ENCODE measurements around the gene CLCA4. TPM values are rescaled to one million over a fixed set of nuclear protein-coding genes. Genes with fewer than 3 reads are reported as not detected.

CLCA4 gene
- total and polyA plus RNA-seq, 9 of the 15 experiments (the other 6 are each of a cell fraction or from before 2014, with no cell fraction given), result not detected

DNA sequence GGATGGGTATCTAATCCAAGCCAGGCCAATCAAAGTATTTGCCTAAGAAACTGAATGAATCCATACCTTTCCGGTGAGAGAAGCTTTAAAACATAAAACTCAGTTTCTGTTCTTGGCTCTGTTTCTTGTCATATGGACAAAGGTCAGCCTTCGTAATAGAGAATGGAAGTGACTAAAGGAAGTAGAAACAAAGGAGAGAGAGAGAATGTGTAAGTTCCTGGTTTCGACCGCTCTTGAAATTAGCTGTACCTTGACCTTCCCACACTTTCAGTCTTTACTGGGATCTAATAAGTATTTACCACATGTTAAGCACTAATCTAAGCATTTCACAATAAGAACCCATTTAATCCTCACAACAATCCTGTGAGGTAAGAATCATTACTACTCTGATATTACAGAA, 19.6 kb upstream of the CLCA4 start (continued):
- TF ChIP-seq, protein P1, sequence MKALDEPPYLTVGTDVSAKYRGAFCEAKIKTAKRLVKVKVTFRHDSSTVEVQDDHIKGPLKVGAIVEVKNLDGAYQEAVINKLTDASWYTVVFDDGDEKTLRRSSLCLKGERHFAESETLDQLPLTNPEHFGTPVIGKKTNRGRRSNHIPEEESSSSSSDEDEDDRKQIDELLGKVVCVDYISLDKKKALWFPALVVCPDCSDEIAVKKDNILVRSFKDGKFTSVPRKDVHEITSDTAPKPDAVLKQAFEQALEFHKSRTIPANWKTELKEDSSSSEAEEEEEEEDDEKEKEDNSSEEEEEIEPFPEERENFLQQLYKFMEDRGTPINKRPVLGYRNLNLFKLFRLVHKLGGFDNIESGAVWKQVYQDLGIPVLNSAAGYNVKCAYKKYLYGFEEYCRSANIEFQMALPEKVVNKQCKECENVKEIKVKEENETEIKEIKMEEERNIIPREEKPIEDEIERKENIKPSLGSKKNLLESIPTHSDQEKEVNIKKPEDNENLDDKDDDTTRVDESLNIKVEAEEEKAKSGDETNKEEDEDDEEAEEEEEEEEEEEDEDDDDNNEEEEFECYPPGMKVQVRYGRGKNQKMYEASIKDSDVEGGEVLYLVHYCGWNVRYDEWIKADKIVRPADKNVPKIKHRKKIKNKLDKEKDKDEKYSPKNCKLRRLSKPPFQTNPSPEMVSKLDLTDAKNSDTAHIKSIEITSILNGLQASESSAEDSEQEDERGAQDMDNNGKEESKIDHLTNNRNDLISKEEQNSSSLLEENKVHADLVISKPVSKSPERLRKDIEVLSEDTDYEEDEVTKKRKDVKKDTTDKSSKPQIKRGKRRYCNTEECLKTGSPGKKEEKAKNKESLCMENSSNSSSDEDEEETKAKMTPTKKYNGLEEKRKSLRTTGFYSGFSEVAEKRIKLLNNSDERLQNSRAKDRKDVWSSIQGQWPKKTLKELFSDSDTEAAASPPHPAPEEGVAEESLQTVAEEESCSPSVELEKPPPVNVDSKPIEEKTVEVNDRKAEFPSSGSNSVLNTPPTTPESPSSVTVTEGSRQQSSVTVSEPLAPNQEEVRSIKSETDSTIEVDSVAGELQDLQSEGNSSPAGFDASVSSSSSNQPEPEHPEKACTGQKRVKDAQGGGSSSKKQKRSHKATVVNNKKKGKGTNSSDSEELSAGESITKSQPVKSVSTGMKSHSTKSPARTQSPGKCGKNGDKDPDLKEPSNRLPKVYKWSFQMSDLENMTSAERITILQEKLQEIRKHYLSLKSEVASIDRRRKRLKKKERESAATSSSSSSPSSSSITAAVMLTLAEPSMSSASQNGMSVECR (CRISPR knock-in tag; IDR thresholded peaks at IDR 0.05), result no peak
- TF ChIP-seq ETS2 (tag; IDR thresholded peaks at IDR 0.05; ENCODE audit: borderline replicate concordance, poor library complexity, severe bottlenecking), result no peak

DNA sequence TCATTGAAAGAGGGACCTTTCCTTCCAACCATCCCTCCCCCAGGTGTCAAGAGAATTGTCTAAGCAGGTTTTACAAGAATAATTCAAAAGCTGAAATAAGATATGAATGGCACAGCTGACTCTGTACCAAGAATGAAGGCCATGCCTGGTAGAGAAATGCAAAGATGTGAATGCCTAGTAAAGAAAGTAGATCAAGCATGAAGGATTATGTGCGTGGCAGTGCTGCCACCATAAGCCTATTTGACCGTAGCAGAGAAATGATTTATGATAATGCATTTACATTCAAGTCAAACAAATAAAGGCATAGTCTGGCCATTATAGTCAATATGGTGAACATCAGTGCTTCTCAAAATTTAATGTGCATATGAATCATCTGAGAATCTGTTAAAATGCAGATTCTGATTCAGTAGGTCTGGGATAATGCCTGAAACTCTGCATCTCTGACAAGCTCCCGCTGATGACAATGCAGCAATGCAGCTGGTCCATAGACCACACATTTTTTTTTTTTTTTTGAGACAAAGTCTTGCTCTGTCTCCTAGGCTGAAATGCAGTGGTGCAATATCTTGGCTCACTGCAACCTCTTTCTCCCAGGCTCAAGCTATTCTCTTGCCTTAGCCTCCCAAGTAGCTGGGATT, 16.6 kb upstream of the CLCA4 start:
- H3K4me3 ChIP-seq, result no peak overlapping the region
- WGBS (ENCODE audit: insufficient coverage, low coverage, missing lambda C conversion rate), result 0% methylated on average over 3 of the region's 3 CpGs
- ChIA-PET POLR2A (no interaction called here), CTCF (ENCODE audit: low intra/inter-chr PET ratio) (no interaction called here)
- ATAC-seq (no peak), FAIRE-seq (no peak), DNase-seq (ENCODE audit: extremely low read depth in 1 of 4, low spot score in 3 of 4) (no peak)
- H2AFZ ChIP-seq (ENCODE audit: low read depth, low read length), result no peak overlapping the region
- no peak overlapping the region for H3K27ac ChIP-seq (ENCODE audit: extremely low read depth, low read depth, low read length)
- H3K9me3 ChIP-seq (replicated peaks; ENCODE audit: control insufficient read depth, insufficient read depth, low read depth, low read length), result no peaks in the 10 kb centered on the region
- no peaks in the 10 kb centered on the region for H3K79me2 ChIP-seq (ENCODE audit: control insufficient read depth, insufficient read depth, low read length)
- no peak overlapping the region for H3K4me2 ChIP-seq (ENCODE audit: insufficient read depth, low read length)
- H3K9me1 ChIP-seq (ENCODE audit: control insufficient read depth, insufficient read depth, low read length), result no peaks in the 10 kb centered on the region
- no TSS peak for BruUV-seq (replicated peaks)
- H3K4me1 ChIP-seq (replicated peaks in 1 of 2; ENCODE audit: control insufficient read depth in 2 of 2, insufficient read depth in 2 of 2, low read length in 2 of 2), result no peaks in the 10 kb centered on the region
- TF ChIP-seq MIER1 (IDR thresholded peaks at IDR 0.05; ENCODE audit: low read depth) (no peak), CEBPB (tag; IDR thresholded peaks at IDR 0.05) (no peak), NELFE (IDR thresholded peaks at IDR 0.05; ENCODE audit: insufficient read depth, insufficient read length) (no peak), KHSRP (IDR thresholded peaks at IDR 0.05) (no peak), CBX1 (IDR thresholded peaks at IDR 0.05; ENCODE audit: low read depth) (no peak)
- H3K36me3 ChIP-seq (ENCODE audit: control insufficient read depth, insufficient read depth, low read length), result no peaks in the 10 kb centered on the region
- intact Hi-C loops (cut with micrococcal nuclease), result no loop called here
- no peaks in the 10 kb centered on the region for H3K27me3 ChIP-seq (ENCODE audit: control insufficient read depth in 2 of 2, insufficient read depth in 2 of 2, low read length in 2 of 2)
- in situ Hi-C loops (cut with MboI), result no loop called here
- no peak overlapping the region for H3K9ac ChIP-seq (ENCODE audit: insufficient read depth in 1 of 2, low read depth in 2 of 2, low read length in 2 of 2)
- H4K20me1 ChIP-seq (replicated peaks; ENCODE audit: control insufficient read depth, insufficient read depth, low read length), result no peaks in the 10 kb centered on the region

All from K562 (cell line).